ENCODE measurements around the gene C1QTNF5. TPM values are rescaled to one million over a fixed set of nuclear protein-coding genes. Genes with fewer than 3 reads are reported as not detected.

C1QTNF5 gene
- total RNA-seq, 4 donors from 2014 or later: 10.3 to 26.4 (median 11.8) TPM

DNA sequence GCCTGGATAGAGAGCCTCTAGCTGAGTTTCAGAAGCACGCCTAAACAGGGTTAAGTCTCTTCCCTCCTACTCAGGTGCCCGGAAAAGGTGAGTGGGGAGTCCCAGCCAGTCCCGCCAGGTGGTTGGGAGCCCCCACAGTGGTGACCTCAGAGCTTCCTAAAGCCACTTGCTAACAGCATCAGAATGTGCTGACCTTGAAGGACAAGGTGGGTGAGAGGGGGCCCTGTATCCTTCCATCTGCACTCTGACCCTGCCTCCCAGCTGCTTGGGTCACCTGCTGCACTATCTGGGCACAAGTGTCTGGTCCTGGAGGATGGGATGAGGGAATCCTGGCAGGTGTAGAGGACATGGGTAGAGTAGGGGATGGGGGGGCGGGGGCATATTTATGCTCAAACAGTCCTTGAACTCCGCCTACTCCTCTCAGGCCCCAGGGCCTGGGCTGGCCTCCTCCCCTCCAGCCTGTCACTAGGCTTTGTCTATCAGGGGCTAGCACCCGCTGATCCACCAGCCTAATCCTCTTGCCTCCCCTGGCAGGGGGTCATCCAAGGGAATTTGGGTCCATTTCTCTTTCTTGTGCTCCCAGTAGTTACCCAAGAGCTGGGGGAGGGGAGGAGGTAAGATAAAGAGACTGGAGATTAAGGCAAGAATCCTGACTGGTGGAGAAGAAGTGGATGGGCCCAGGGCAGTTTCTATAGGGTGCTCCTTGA lies 37.4 kb upstream of the C1QTNF5 start:
- TF ChIP-seq CTCF (IDR thresholded peaks at IDR 0.05): no peak
- TF ChIP-seq POLR2A (IDR thresholded peaks at IDR 0.05): no peak
- no peak for DNase-seq
- H3K36me3 ChIP-seq: no peaks in the 10 kb centered on the region
- H3K27me3 ChIP-seq: no peaks in the 10 kb centered on the region
- no peaks in the 10 kb centered on the region for H3K9me3 ChIP-seq
- H3K4me3 ChIP-seq: no peak overlapping the region
- H3K27ac ChIP-seq: no peak overlapping the region
- H3K4me1 ChIP-seq: peaks cover 0 to 27% (median 4%) of the 10 kb centered on the region in 4 donors

DNA sequence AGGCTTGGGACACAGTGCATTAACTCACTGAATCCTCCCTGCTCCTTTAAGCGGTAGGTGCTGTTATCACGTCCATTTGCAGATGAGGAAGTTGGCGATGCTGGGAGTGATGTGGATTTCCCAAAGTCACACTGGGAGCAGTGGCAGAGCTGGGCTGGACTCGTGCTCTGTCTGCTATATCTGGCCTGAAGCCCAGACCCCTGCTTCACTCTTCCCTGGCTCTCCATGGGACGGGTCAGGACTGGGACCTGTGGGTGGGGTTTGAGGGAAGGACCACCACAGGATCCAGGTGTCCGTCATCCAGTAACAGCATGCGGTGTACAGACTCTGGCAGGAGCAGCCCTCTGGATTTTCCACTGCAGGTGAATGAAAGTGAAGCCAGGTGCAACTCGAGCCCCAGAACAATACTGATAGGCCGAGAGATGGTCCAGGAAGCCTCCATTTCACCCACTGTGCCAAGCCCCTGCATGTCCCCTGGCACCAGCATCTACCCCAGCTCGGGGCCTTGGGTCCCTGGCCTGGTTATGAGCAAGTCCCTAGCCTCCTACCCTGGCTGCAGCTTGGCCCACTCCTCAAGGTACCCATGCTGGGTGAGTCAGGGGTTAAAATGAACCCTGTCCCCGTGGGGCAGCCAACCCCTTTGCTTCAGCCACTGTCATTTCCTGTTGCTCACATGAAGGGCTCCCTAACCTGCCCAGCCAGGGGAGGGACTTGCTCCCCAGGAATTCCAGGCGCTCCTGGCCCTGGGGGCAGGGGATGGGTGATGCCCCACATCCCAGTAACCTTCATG lies 36.6 kb upstream of the C1QTNF5 start:
- no peak for DNase-seq
- Histone ChIP-seq H3K36me3 (no peaks in the 10 kb centered on the region), H3K4me1 (peaks cover 0 to 26% (median 4%) of the 10 kb centered on the region in 4 donors), H3K9me3 (no peaks in the 10 kb centered on the region), H3K4me3 (no peak overlapping the region), H3K27me3 (no peaks in the 10 kb centered on the region), H3K27ac (no peak overlapping the region)
- no peak for TF ChIP-seq CTCF (IDR thresholded peaks at IDR 0.05)
- TF ChIP-seq POLR2A (IDR thresholded peaks at IDR 0.05): no peak

GRCh38 chr11:119376197-119376847 lies 35.6 kb upstream of the C1QTNF5 start:
- Histone ChIP-seq H3K27ac (peak overlapping the region; percentile 20 to 70 (median 43)), H3K36me3 (no peaks in the 10 kb centered on the region), H3K4me3 (no peak overlapping the region), H3K27me3 (no peaks in the 10 kb centered on the region), H3K9me3 (no peaks in the 10 kb centered on the region), H3K4me1 (peaks cover 0 to 30% (median 3%) of the 10 kb centered on the region in 4 donors)
- TF ChIP-seq POLR2A (IDR thresholded peaks at IDR 0.05) (no peak), CTCF (IDR thresholded peaks at IDR 0.05) (no peak)
- no peak for DNase-seq

DNA sequence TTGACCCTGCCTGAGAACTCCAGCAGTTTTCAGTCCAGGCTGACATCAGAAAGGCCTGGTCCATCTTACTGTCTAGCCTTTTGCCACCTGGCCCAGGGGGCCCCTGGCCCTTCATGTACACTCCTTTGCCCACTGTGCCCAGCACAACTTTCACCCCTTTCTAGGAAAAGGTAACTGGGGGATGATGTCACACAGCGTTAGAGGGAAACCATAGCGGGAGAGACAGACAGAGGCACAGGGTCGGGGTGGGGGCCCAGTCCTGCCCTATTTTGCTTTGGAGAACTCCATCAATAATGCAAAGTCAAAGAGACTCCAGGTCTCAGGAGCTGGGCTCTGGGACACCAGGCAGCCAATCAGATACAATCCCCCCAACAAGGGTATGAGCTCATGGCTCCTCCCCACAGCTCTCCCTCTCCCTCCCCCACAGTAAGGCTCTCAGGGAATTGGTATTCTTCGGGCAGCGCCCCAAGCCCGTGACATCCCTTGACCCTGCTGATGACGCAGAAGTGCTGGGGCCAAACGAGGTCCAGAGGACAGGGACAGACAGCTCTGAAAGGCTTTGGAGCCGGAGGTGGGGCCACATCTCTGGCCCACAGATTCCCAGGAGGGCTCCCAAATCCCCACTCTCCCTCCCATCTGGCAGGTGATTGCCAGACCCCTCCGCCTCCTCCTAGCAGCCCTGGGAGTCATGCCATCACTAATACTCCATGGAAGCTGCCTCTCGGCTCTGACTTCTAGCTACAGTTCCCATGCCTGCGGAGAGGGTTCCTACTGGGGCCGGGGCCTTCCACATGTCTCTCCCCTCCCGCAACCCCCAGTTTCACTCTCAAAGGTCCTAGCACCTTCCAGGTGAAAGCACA lies 34.9 kb upstream of the C1QTNF5 start:
- Histone ChIP-seq H3K4me1 (peaks cover 0 to 32% (median 3%) of the 10 kb centered on the region in 4 donors), H3K27me3 (no peaks in the 10 kb centered on the region), H3K4me3 (no peak overlapping the region), H3K36me3 (no peaks in the 10 kb centered on the region), H3K27ac (peak overlapping the region; percentile 20 to 70 (median 43)), H3K9me3 (no peaks in the 10 kb centered on the region)
- no peak for TF ChIP-seq CTCF (IDR thresholded peaks at IDR 0.05)
- no peak for TF ChIP-seq POLR2A (IDR thresholded peaks at IDR 0.05)
- peak in 1 of 3 donors; percentile 52 for DNase-seq
